Hepatocyte (in vitro differentiated cells): ENCODE results near the gene AUTS2. TPM values are rescaled to one million over a fixed set of nuclear protein-coding genes. Genes with fewer than 3 reads are reported as not detected.

Source experiments
- DNase-seq: peaks from one replicate; pipeline ENCODE4 v3.0.0-alpha.2; 2016; ENCODE audit warnings: low spot score
- H2AFZ ChIP-seq: fragments of 200-600 bp; sonication (generic); 2 replicates; pipeline ENCODE4 v1.6.0; 2016; ENCODE audit warnings: antibody characterized with exemption, mild to moderate bottlenecking
- H3K27ac ChIP-seq: fragments of 200-600 bp; sonication (generic); 2 replicates; pipeline ENCODE4 v1.5.1; 2016; ENCODE audit warnings: mild to moderate bottlenecking
- H3K27me3 ChIP-seq: fragments of 200-600 bp; sonication (generic); 2 replicates; pipeline ENCODE4 v1.6.1; 2016
- H3K36me3 ChIP-seq: fragments of 200-600 bp; sonication (generic); replicated peaks from 2 replicates; pipeline ENCODE4 v1.5.1; 2016; ENCODE audit warnings: low read depth; ENCODE audit not compliant: insufficient read depth
- H3K4me1 ChIP-seq: fragments of 200-600 bp; sonication (generic); 2 replicates; pipeline ENCODE4 v1.5.1; 2016; ENCODE audit warnings: mild to moderate bottlenecking, moderate library complexity; ENCODE audit not compliant: insufficient read depth
- H3K4me2 ChIP-seq: fragments of 200-600 bp; sonication (generic); 2 replicates; pipeline ENCODE4 v1.6.0; 2016
- H3K4me3 ChIP-seq: fragments of 200-600 bp; sonication (generic); 2 replicates; pipeline ENCODE4 v1.5.1; 2016; ENCODE audit warnings: mild to moderate bottlenecking
- H3K79me2 ChIP-seq: fragments of 200-600 bp; sonication (generic); 2 replicates; pipeline ENCODE4 v1.6.0; 2017; ENCODE audit warnings: mild to moderate bottlenecking
- H3K9me2 ChIP-seq: fragments of 200-600 bp; sonication (generic); replicated peaks from 2 replicates; pipeline ENCODE4 v1.6.0; 2017; ENCODE audit warnings: mild to moderate bottlenecking; ENCODE audit not compliant: insufficient read depth
- H3K9me3 ChIP-seq: fragments of 200-600 bp; sonication (generic); 2 replicates; pipeline ENCODE4 v1.5.1; 2016; ENCODE audit warnings: low read depth, mild to moderate bottlenecking
- H4K20me1 ChIP-seq: fragments of 200-600 bp; sonication (generic); 2 replicates; pipeline ENCODE4 v1.6.0; 2016; ENCODE audit warnings: mild to moderate bottlenecking; ENCODE audit not compliant: insufficient read depth, poor library complexity, severe bottlenecking
- CTCF ChIP-seq: fragments of 200-600 bp; sonication (generic); IDR thresholded peaks from 2 replicates; pipeline ENCODE4 v1.5.1; 2016; ENCODE audit warnings: antibody characterized with exemption, mild to moderate bottlenecking; ENCODE audit not compliant: poor library complexity
- EZH2 ChIP-seq: fragments of 200-600 bp; sonication (generic); IDR thresholded peaks from 2 replicates; pipeline ENCODE4 v1.6.1; 2016; ENCODE audit warnings: antibody characterized with exemption, mild to moderate bottlenecking, borderline replicate concordance
- EZH2phosphoT487 ChIP-seq: fragments of 200-600 bp; sonication (generic); IDR thresholded peaks from one replicate; pipeline ENCODE4 v1.6.1; 2018; ENCODE audit warnings: antibody characterized with exemption, mild to moderate bottlenecking, low read depth, moderate library complexity; ENCODE audit not compliant: unreplicated experiment, severe bottlenecking
- WGBS: methylation state at CpG from one replicate; pipeline ENCODE4 v1.1.6; 2016; ENCODE audit warnings: low lambda C conversion rate; ENCODE audit errors: missing lambda C conversion rate; 5-methylcytosine and 5-hydroxymethylcytosine counted together
- polyA plus RNA-seq: library from polyadenylated mRNA; unstranded; fragments of >200 nt; fragmentation: Nextera tagmentation; extraction: Ambion mirVana; gene quantifications from 2 replicates; pipeline ENCODE4 v1.2.1, GENCODE V29; 2016
- total RNA-seq: library from RNA; depleted of rRNA; stranded (reverse); fragments of >200 nt; gene quantifications from 2 replicates; pipeline ENCODE4 v1.2.3, GENCODE V29; 2014

The AUTS2 gene
- total and polyA plus RNA-seq, 2 experiments from 2014 or later = 34.4 to 40.9 TPM

GRCh38 chr7:70619130-70619529, 1020.9 kb downstream of the AUTS2 start:
- Histone ChIP-seq H3K9me2 (no peaks in the 10 kb centered on the region), H2AFZ (no peak overlapping the region), H3K79me2 (no peaks in the 10 kb centered on the region), H3K4me1 (peaks cover 16% of the 10 kb centered on the region), H3K4me3 (no peak overlapping the region), H3K9me3 (no peaks in the 10 kb centered on the region), H3K27me3 (no peaks in the 10 kb centered on the region), H3K27ac (no peak overlapping the region), H3K4me2 (no peak overlapping the region), H3K36me3 (no peaks in the 10 kb centered on the region), H4K20me1 (no peaks in the 10 kb centered on the region)
- DNase-seq = no peak
- TF ChIP-seq EZH2 (no peak), CTCF (no peak), EZH2phosphoT487 (no peak)
- WGBS = 30% methylated on average over 12 of the region's 12 CpGs

DNA sequence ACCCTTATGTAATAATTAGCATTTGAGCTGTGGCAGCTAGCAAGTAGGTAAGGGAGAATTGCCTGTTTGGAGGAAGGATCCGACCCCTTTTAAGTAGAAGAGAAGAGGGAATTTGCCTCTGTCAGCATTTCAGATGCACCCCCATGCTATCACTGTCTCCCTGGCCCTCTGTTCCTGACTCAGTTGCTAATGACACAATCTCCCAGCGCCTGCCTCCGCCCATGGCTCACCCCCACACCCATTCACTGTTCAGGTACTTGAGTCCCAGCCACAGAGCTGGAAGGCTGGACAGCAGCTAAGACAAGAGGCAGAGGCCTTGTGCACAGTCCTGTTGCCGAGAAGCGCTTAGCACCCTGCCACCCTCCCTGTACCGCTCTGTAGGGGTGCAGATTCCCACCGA, 1021.4 kb downstream of the AUTS2 start:
- no peaks in the 10 kb centered on the region for H3K27me3 ChIP-seq
- no peak overlapping the region for H3K4me3 ChIP-seq
- no peak overlapping the region for H2AFZ ChIP-seq
- no peaks in the 10 kb centered on the region for H3K36me3 ChIP-seq
- no peaks in the 10 kb centered on the region for H4K20me1 ChIP-seq
- H3K9me3 ChIP-seq = no peaks in the 10 kb centered on the region
- 83% methylated on average over 7 of the region's 7 CpGs for WGBS
- peaks cover 12% of the 10 kb centered on the region for H3K4me1 ChIP-seq
- no peaks in the 10 kb centered on the region for H3K9me2 ChIP-seq
- TF ChIP-seq CTCF (no peak), EZH2 (no peak), EZH2phosphoT487 (no peak)
- H3K27ac ChIP-seq = no peak overlapping the region
- no peak overlapping the region for H3K4me2 ChIP-seq
- no peak for DNase-seq
- H3K79me2 ChIP-seq = no peaks in the 10 kb centered on the region

GRCh38 chr7:70620333-70621055, 1022.2 kb downstream of the AUTS2 start:
- H3K4me3 ChIP-seq = no peak overlapping the region
- H3K79me2 ChIP-seq = no peaks in the 10 kb centered on the region
- H3K9me2 ChIP-seq = no peaks in the 10 kb centered on the region
- peaks cover 8% of the 10 kb centered on the region for H3K4me1 ChIP-seq
- no peak overlapping the region for H3K4me2 ChIP-seq
- DNase-seq = no peak
- no peaks in the 10 kb centered on the region for H3K36me3 ChIP-seq
- H3K9me3 ChIP-seq = no peaks in the 10 kb centered on the region
- H4K20me1 ChIP-seq = no peaks in the 10 kb centered on the region
- no peak overlapping the region for H3K27ac ChIP-seq
- H3K27me3 ChIP-seq = no peaks in the 10 kb centered on the region
- no peak overlapping the region for H2AFZ ChIP-seq
- 85% methylated on average over 19 of the region's 19 CpGs for WGBS
- TF ChIP-seq EZH2 = no peak
- no peak for TF ChIP-seq CTCF
- TF ChIP-seq EZH2phosphoT487 = no peak
